Panc1 (cell line): ENCODE measurements around the gene COL26A1.

Experiments
- POLR2AphosphoS5 ChIP-seq: IDR thresholded peaks from 2 replicates; pipeline ENCODE4 v1.6.1; 2012; ENCODE audit warnings: mild to moderate bottlenecking, low read depth, low read length, moderate library complexity
- TCF7L2 ChIP-seq: IDR thresholded peaks from 2 replicates; pipeline ENCODE4 v1.6.1; 2011; ENCODE audit warnings: mild to moderate bottlenecking, low read depth, low read length, inconsistent platforms
- TF ChIP-seq, protein P1 (sequence below): fragments of 450-650 bp; IDR thresholded peaks from 2 replicates; pipeline ENCODE4 v1.5.1; 2017; ENCODE audit warnings: mild to moderate bottlenecking
- TF ChIP-seq, protein P2 (sequence below), 2 experiments: IDR thresholded peaks; 2 replicates each; pipeline ENCODE4 v1.6.1; 2011 to 2012; ENCODE audit warnings: low read depth in 2 of 2, control low read depth in 1 of 2, low read length in 1 of 2, mild to moderate bottlenecking in 1 of 2, moderate library complexity in 1 of 2; ENCODE audit not compliant: insufficient read depth in 1 of 2

- TF ChIP-seq, protein P1, sequence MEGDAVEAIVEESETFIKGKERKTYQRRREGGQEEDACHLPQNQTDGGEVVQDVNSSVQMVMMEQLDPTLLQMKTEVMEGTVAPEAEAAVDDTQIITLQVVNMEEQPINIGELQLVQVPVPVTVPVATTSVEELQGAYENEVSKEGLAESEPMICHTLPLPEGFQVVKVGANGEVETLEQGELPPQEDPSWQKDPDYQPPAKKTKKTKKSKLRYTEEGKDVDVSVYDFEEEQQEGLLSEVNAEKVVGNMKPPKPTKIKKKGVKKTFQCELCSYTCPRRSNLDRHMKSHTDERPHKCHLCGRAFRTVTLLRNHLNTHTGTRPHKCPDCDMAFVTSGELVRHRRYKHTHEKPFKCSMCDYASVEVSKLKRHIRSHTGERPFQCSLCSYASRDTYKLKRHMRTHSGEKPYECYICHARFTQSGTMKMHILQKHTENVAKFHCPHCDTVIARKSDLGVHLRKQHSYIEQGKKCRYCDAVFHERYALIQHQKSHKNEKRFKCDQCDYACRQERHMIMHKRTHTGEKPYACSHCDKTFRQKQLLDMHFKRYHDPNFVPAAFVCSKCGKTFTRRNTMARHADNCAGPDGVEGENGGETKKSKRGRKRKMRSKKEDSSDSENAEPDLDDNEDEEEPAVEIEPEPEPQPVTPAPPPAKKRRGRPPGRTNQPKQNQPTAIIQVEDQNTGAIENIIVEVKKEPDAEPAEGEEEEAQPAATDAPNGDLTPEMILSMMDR = no peak
- TF ChIP-seq POLR2AphosphoS5 (no peak), TCF7L2 (no peak)
- TF ChIP-seq, protein P2, sequence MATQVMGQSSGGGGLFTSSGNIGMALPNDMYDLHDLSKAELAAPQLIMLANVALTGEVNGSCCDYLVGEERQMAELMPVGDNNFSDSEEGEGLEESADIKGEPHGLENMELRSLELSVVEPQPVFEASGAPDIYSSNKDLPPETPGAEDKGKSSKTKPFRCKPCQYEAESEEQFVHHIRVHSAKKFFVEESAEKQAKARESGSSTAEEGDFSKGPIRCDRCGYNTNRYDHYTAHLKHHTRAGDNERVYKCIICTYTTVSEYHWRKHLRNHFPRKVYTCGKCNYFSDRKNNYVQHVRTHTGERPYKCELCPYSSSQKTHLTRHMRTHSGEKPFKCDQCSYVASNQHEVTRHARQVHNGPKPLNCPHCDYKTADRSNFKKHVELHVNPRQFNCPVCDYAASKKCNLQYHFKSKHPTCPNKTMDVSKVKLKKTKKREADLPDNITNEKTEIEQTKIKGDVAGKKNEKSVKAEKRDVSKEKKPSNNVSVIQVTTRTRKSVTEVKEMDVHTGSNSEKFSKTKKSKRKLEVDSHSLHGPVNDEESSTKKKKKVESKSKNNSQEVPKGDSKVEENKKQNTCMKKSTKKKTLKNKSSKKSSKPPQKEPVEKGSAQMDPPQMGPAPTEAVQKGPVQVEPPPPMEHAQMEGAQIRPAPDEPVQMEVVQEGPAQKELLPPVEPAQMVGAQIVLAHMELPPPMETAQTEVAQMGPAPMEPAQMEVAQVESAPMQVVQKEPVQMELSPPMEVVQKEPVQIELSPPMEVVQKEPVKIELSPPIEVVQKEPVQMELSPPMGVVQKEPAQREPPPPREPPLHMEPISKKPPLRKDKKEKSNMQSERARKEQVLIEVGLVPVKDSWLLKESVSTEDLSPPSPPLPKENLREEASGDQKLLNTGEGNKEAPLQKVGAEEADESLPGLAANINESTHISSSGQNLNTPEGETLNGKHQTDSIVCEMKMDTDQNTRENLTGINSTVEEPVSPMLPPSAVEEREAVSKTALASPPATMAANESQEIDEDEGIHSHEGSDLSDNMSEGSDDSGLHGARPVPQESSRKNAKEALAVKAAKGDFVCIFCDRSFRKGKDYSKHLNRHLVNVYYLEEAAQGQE (IDR thresholded peaks at IDR 0.05; ENCODE audit: insufficient read depth in 1 of 2, low read depth in 2 of 2, low read length in 1 of 2) = no peak
Measured at GRCh38 chr7:101532400-101533102, 169.9 kb downstream of the COL26A1 start.
